Mucosa of descending colon (tissue), 3 donors: ENCODE results near the gene PRSS12. TPM values are rescaled to one million over a fixed set of nuclear protein-coding genes. Genes with fewer than 3 reads are reported as not detected.

Source experiments
- ATAC-seq: fragments of 200-7000 bp; cut with Tn5 transposase; one replicate; pipeline ENCODE4 v1.9.1; 2020; ENCODE audit warnings: mild to moderate bottlenecking, moderate library complexity
- DNase-seq, 3 donors: peaks; one replicate each; pipeline ENCODE4 v3.0.0-alpha.2; 2020
- H3K36me3 ChIP-seq: fragments of 200-600 bp; one replicate; pipeline ENCODE4 v1.8.0; 2021; ENCODE audit warnings: low read depth, mild to moderate bottlenecking
- H3K4me1 ChIP-seq: fragments of 200-600 bp; one replicate; pipeline ENCODE4 v1.8.0; 2021; ENCODE audit warnings: low read depth, mild to moderate bottlenecking
- H3K4me3 ChIP-seq: fragments of 200-600 bp; one replicate; pipeline ENCODE4 v1.8.0; 2021; ENCODE audit warnings: mild to moderate bottlenecking
- H3K9me3 ChIP-seq: fragments of 200-600 bp; one replicate; pipeline ENCODE4 v1.8.0; 2021; ENCODE audit warnings: mild to moderate bottlenecking
- CTCF ChIP-seq: fragments of 200-600 bp; IDR thresholded peaks from one replicate; pipeline ENCODE4 v1.8.0; 2022; ENCODE audit warnings: antibody characterized with exemption, mild to moderate bottlenecking
- intact Hi-C, 2 donors: fragments of 100-400 bp; cut with DNase I in 1 of 2; cut with micrococcal nuclease in 1 of 2; formaldehyde crosslinking; loops; one replicate each; pipeline versions ENCODE4 v1.11.0 to v1.11.1; 2022; cut with DNase I, micrococcal nuclease
- total RNA-seq, 3 donors: library from RNA; stranded (reverse); fragmentation: NEBNext Ultra II Directional in 2 of 3; extraction: Animal tissue kit (Norgen Biotek cat#: 25700) in 2 of 3; gene quantifications; one replicate each; pipeline versions ENCODE4 v1.2.1 to v1.2.4, GENCODE V29; 2021 to 2023
- donor health status: DM: no; HTN: no; CAD: no; lungs with moderate emphysema.
- donor health status: DM: no; HTN: no; CAD: no.
- donor health status: DM: no; HTN: yes; CAD: no.

The PRSS12 gene
- total RNA-seq, 3 donors from 2014 or later, result 12.9 to 41.7 (median 31.1) TPM

- TF ChIP-seq CTCF, result no peak
- Histone ChIP-seq H3K4me1 (peaks cover 21% of the 10 kb centered on the region), H3K9me3 (no peaks in the 10 kb centered on the region), H3K36me3 (no peaks in the 10 kb centered on the region), H3K4me3 (no peak overlapping the region)
- ATAC-seq (no peak), DNase-seq (no peak)
- intact Hi-C loops, result no loop called here
Measured at GRCh38 chr4:118346495-118346894, 6.3 kb downstream of the PRSS12 start.

- intact Hi-C loops, result no loop called here
- Histone ChIP-seq H3K4me3 (no peak overlapping the region), H3K9me3 (no peaks in the 10 kb centered on the region), H3K4me1 (peaks cover 21% of the 10 kb centered on the region), H3K36me3 (no peaks in the 10 kb centered on the region)
- DNase-seq, result no peak
- ATAC-seq, result peak; percentile 68
- TF ChIP-seq CTCF, result no peak
Measured at GRCh38 chr4:118345813-118346212, 7.0 kb downstream of the PRSS12 start.

- H3K4me1 ChIP-seq, result peaks cover 21% of the 10 kb centered on the region
- no peak overlapping the region for H3K4me3 ChIP-seq
- TF ChIP-seq CTCF, result no peak
- H3K9me3 ChIP-seq, result no peaks in the 10 kb centered on the region
- ATAC-seq (peak; percentile 78), DNase-seq (peak in 1 of 3 donors; percentile 30)
- no peaks in the 10 kb centered on the region for H3K36me3 ChIP-seq
- intact Hi-C loops, result no loop called here
Measured at GRCh38 chr4:118344801-118345200, 8.0 kb downstream of the PRSS12 start.

GRCh38 chr4:118343501-118343900, 9.3 kb downstream of the PRSS12 start:
- no peak for ATAC-seq
- Histone ChIP-seq H3K9me3 (no peaks in the 10 kb centered on the region), H3K4me1 (peaks cover 15% of the 10 kb centered on the region), H3K36me3 (no peaks in the 10 kb centered on the region), H3K4me3 (no peak overlapping the region)
- DNase-seq, result no peak
- intact Hi-C loops, result no loop called here
- TF ChIP-seq CTCF, result no peak

GRCh38 chr4:118340109-118340508, 12.7 kb downstream of the PRSS12 start:
- intact Hi-C loops, result no loop called here
- ATAC-seq (no peak), DNase-seq (no peak)
- H3K4me1 ChIP-seq, result no peaks in the 10 kb centered on the region
- no peaks in the 10 kb centered on the region for H3K36me3 ChIP-seq
- H3K4me3 ChIP-seq, result no peak overlapping the region
- H3K9me3 ChIP-seq, result no peaks in the 10 kb centered on the region
- TF ChIP-seq CTCF, result no peak
